Activated naive CD8-positive, alpha-beta T cell treated with anti-CD3 and anti-CD28 coated beads for 36 hours (primary cell): Measurements from ENCODE around the gene NAP1L5. TPM values are rescaled to one million over a fixed set of nuclear protein-coding genes. Genes with fewer than 3 reads are reported as not detected.

Experiments used
- DNase-seq: peaks from one replicate; pipeline ENCODE4 v3.0.0; 2021
- H3K27ac Mint-ChIP-seq: one replicate; pipeline ENCODE4 v1.8.0; 2022; ENCODE audit warnings: mild to moderate bottlenecking, moderate library complexity, mixed read lengths
- H3K27me3 Mint-ChIP-seq: one replicate; pipeline ENCODE4 v1.8.0; 2022; ENCODE audit warnings: mild to moderate bottlenecking, mixed read lengths
- H3K36me3 Mint-ChIP-seq: one replicate; pipeline ENCODE4 v1.8.0; 2021; ENCODE audit warnings: mild to moderate bottlenecking, mixed read lengths
- H3K4me1 Mint-ChIP-seq: one replicate; pipeline ENCODE4 v1.8.0; 2021; ENCODE audit warnings: mixed read lengths
- H3K4me3 Mint-ChIP-seq: one replicate; pipeline ENCODE4 v1.8.0; 2022; ENCODE audit warnings: mild to moderate bottlenecking, moderate library complexity, mixed read lengths
- H3K9me3 Mint-ChIP-seq: one replicate; pipeline ENCODE4 v1.8.0; 2022; ENCODE audit warnings: mixed read lengths
- total RNA-seq, 2 experiments: library from RNA; stranded (reverse); gene quantifications; one replicate each; pipeline ENCODE4 v1.2.3, GENCODE V29; 2021

NAP1L5 gene
- total RNA-seq, 2 experiments from 2014 or later = 8.2 to 8.4 TPM

DNA sequence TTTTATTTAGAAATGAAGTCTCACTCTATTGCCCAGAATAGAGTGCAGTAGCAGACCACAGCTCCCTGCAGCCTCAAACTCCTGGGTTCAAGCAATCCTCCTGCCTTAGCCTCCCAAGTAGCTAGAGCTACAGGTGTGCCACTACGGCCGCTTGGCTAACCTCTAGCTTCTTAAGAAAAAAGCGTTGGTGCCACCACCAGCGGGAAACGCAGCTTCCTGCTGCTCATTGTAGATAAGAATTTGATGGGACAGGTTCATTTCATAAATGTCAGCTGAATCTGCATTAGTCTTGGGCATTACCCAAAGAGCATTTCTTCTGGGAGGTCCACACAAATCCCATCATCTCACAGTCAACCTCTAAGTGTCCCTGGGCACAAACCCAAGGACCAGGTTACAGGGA, 33.2 kb upstream of the NAP1L5 start:
- no peaks in the 10 kb centered on the region for H3K27me3 Mint-ChIP-seq
- no peaks in the 10 kb centered on the region for H3K36me3 Mint-ChIP-seq
- H3K27ac Mint-ChIP-seq = no peak overlapping the region
- no peaks in the 10 kb centered on the region for H3K9me3 Mint-ChIP-seq
- DNase-seq = no peak
- no peaks in the 10 kb centered on the region for H3K4me1 Mint-ChIP-seq
- H3K4me3 Mint-ChIP-seq = no peak overlapping the region

DNA sequence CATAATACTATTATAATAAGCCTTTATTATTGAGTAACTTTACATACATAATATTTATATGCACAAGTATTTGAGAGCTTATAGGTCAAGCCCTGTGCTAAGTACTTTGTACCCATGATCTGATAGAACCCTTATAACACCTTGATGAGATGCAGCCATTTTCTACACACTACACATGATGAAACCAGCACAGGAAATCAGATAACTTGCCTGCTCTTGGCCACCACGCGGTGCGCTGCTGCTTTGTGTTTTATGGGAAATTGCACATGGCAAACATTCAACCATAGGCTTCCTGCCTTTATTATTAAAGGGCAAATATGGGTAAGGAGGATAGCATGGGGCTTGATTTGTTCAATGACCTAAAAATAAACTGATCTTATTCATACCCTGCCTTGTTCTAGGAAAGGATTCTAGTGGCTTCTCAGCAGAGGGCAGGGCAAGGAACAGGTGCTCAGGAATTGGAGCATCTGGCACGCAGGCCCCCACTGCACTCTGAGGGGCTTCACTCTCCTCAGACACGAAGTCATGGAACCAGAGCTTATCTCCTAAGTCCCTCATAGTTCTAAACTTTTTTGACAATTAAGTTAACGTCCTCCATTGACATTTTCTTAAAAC, 31.6 kb upstream of the NAP1L5 start:
- no peaks in the 10 kb centered on the region for H3K4me1 Mint-ChIP-seq
- no peaks in the 10 kb centered on the region for H3K9me3 Mint-ChIP-seq
- H3K4me3 Mint-ChIP-seq = no peak overlapping the region
- H3K36me3 Mint-ChIP-seq = no peaks in the 10 kb centered on the region
- DNase-seq = no peak
- H3K27me3 Mint-ChIP-seq = no peaks in the 10 kb centered on the region
- H3K27ac Mint-ChIP-seq = no peak overlapping the region

DNA sequence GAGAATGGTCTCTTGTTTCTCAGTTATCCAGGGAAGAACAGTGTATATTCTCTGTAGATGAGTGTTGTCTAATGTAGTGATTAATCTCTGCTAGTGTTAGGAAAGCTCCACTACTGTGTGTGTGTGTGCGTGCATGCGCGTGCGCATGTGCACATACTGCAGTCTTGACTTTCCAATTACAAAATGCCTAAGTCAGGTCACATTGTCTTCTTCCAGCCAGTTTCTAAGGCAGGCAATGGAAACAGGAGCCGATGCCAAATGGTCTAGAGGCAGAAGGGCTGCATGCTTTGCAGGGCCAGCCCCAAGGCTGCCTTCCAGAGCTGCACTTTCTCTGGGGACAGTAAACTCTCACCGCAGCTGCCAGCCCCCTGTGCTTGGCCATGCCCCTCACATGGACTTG, 30.5 kb upstream of the NAP1L5 start:
- no peak for DNase-seq
- Mint-ChIP-seq H3K9me3 (no peaks in the 10 kb centered on the region), H3K27ac (no peak overlapping the region), H3K4me3 (no peak overlapping the region), H3K27me3 (no peaks in the 10 kb centered on the region), H3K4me1 (no peaks in the 10 kb centered on the region), H3K36me3 (no peaks in the 10 kb centered on the region)

DNA sequence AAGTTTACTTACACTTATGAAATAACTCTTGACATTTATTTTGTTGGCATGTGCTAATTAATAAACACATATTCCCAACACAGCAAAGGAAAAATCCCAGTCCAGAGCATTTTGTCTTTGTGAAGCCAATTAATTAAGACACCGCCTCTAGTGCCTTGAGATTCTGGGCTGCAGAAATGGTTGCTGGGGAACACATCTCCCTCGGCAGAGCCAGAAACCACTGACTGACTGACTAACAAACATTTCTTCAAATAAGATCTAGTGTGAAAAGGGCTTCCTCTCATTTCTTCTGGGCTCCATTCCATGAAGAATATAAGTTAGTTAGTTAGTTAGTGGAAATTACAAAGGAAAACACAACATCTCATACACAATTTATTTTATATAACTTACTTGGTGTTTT, 28.4 kb upstream of the NAP1L5 start:
- Mint-ChIP-seq H3K4me1 (no peaks in the 10 kb centered on the region), H3K27ac (no peak overlapping the region), H3K27me3 (no peaks in the 10 kb centered on the region), H3K4me3 (no peak overlapping the region), H3K36me3 (no peaks in the 10 kb centered on the region), H3K9me3 (no peaks in the 10 kb centered on the region)
- no peak for DNase-seq

DNA sequence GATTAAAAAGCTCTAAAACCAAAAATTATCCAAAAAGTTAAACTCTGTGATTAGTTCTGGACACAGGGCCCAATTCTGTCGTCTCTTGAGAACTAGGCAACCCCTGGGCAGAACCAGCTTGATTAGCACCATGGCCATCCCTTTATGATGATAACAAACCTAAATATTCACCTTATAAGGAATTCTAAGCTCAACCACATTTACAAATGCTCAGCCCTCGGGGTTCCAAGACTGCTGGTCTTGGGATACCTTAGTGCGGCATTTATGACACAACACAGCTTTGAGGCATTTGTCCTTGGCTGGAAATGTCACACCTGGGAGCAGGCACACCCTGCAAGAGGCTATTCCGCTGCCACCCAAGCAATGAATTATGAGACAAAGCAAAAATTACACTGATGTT, 27.5 kb upstream of the NAP1L5 start:
- H3K4me3 Mint-ChIP-seq = no peak overlapping the region
- no peak overlapping the region for H3K27ac Mint-ChIP-seq
- no peak for DNase-seq
- no peaks in the 10 kb centered on the region for H3K27me3 Mint-ChIP-seq
- no peaks in the 10 kb centered on the region for H3K4me1 Mint-ChIP-seq
- H3K36me3 Mint-ChIP-seq = no peaks in the 10 kb centered on the region
- H3K9me3 Mint-ChIP-seq = no peaks in the 10 kb centered on the region

- Mint-ChIP-seq H3K9me3 (no peaks in the 10 kb centered on the region), H3K27me3 (no peaks in the 10 kb centered on the region), H3K27ac (no peak overlapping the region), H3K4me1 (no peaks in the 10 kb centered on the region), H3K36me3 (peaks cover 2% of the 10 kb centered on the region), H3K4me3 (no peak overlapping the region)
- DNase-seq = no peak
Observed at GRCh38 chr4:88724406-88724805, 26.8 kb upstream of the NAP1L5 start.

- Mint-ChIP-seq H3K9me3 (peaks cover under 1% of the 10 kb centered on the region), H3K27me3 (no peaks in the 10 kb centered on the region), H3K27ac (no peak overlapping the region), H3K36me3 (peaks cover 9% of the 10 kb centered on the region), H3K4me1 (no peaks in the 10 kb centered on the region), H3K4me3 (no peak overlapping the region)
- no peak for DNase-seq
Observed at GRCh38 chr4:88722828-88723227, 25.2 kb upstream of the NAP1L5 start.

DNA sequence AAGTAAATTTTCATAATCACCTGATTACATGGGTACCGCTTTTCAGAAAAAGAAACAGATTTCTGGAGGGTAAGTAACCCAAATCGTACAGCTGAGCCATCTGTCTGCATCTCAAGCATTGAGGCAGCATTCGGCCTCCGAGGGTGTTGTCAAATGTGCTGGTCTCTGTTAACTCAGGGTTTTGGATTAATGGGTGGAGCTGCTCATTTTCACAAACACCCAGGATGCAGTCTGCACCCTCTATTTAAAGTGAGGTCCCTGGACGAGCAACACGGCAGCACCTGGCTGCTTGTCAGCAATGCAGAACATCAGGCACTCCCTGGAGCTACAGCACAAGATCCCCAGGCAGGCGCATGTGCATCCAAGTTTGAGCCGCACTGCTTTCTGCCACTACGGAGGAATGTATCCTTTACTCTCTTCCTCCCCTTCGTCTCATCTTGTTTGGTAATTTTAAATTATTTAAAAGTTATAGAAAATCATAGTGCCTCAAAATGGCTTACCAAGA, 24.7 kb upstream of the NAP1L5 start:
- Mint-ChIP-seq H3K36me3 (peaks cover 14% of the 10 kb centered on the region), H3K27me3 (no peaks in the 10 kb centered on the region), H3K4me3 (no peak overlapping the region), H3K27ac (no peak overlapping the region), H3K9me3 (peaks cover 5% of the 10 kb centered on the region), H3K4me1 (no peaks in the 10 kb centered on the region)
- no peak for DNase-seq

- Mint-ChIP-seq H3K9me3 (peaks cover 16% of the 10 kb centered on the region), H3K27ac (no peak overlapping the region), H3K4me3 (no peak overlapping the region), H3K4me1 (no peaks in the 10 kb centered on the region), H3K36me3 (peaks cover 28% of the 10 kb centered on the region), H3K27me3 (no peaks in the 10 kb centered on the region)
- no peak for DNase-seq
Observed at GRCh38 chr4:88720451-88721428, 23.1 kb upstream of the NAP1L5 start.

GRCh38 chr4:88719381-88719780, 21.8 kb upstream of the NAP1L5 start:
- DNase-seq = no peak
- H3K36me3 Mint-ChIP-seq = peaks cover 41% of the 10 kb centered on the region
- no peaks in the 10 kb centered on the region for H3K4me1 Mint-ChIP-seq
- H3K27me3 Mint-ChIP-seq = no peaks in the 10 kb centered on the region
- H3K27ac Mint-ChIP-seq = no peak overlapping the region
- peaks cover 26% of the 10 kb centered on the region for H3K9me3 Mint-ChIP-seq
- H3K4me3 Mint-ChIP-seq = no peak overlapping the region

- no peak for DNase-seq
- peaks cover 50% of the 10 kb centered on the region for H3K36me3 Mint-ChIP-seq
- peaks cover 26% of the 10 kb centered on the region for H3K9me3 Mint-ChIP-seq
- no peak overlapping the region for H3K27ac Mint-ChIP-seq
- H3K27me3 Mint-ChIP-seq = no peaks in the 10 kb centered on the region
- H3K4me3 Mint-ChIP-seq = no peak overlapping the region
- peaks cover 2% of the 10 kb centered on the region for H3K4me1 Mint-ChIP-seq
Observed at GRCh38 chr4:88718098-88718497, 20.5 kb upstream of the NAP1L5 start.

- Mint-ChIP-seq H3K4me1 (peaks cover 2% of the 10 kb centered on the region), H3K9me3 (peaks cover 30% of the 10 kb centered on the region), H3K27ac (no peak overlapping the region), H3K36me3 (peaks cover 82% of the 10 kb centered on the region), H3K27me3 (no peaks in the 10 kb centered on the region), H3K4me3 (no peak overlapping the region)
- DNase-seq = no peak
Observed at GRCh38 chr4:88713782-88714181, 16.2 kb upstream of the NAP1L5 start.

GRCh38 chr4:88709989-88710388, 12.4 kb upstream of the NAP1L5 start:
- Mint-ChIP-seq H3K4me1 (peaks cover 2% of the 10 kb centered on the region), H3K9me3 (peaks cover 8% of the 10 kb centered on the region), H3K36me3 (peaks cover 57% of the 10 kb centered on the region)

GRCh38 chr4:88706574-88706973, 8.9 kb upstream of the NAP1L5 start:
- H3K36me3 Mint-ChIP-seq = peaks cover 37% of the 10 kb centered on the region
- no peaks in the 10 kb centered on the region for H3K27me3 Mint-ChIP-seq
- DNase-seq = no peak
- H3K4me3 Mint-ChIP-seq = no peak overlapping the region
- H3K9me3 Mint-ChIP-seq = no peaks in the 10 kb centered on the region
- H3K4me1 Mint-ChIP-seq = no peaks in the 10 kb centered on the region
- no peak overlapping the region for H3K27ac Mint-ChIP-seq

More at GRCh38 chr4:88709989-88710388, 12.4 kb upstream of the NAP1L5 start:
- no peaks in the 10 kb centered on the region for H3K27me3 Mint-ChIP-seq
- no peak overlapping the region for H3K27ac Mint-ChIP-seq
- no peak for DNase-seq
- no peak overlapping the region for H3K4me3 Mint-ChIP-seq

DNA sequence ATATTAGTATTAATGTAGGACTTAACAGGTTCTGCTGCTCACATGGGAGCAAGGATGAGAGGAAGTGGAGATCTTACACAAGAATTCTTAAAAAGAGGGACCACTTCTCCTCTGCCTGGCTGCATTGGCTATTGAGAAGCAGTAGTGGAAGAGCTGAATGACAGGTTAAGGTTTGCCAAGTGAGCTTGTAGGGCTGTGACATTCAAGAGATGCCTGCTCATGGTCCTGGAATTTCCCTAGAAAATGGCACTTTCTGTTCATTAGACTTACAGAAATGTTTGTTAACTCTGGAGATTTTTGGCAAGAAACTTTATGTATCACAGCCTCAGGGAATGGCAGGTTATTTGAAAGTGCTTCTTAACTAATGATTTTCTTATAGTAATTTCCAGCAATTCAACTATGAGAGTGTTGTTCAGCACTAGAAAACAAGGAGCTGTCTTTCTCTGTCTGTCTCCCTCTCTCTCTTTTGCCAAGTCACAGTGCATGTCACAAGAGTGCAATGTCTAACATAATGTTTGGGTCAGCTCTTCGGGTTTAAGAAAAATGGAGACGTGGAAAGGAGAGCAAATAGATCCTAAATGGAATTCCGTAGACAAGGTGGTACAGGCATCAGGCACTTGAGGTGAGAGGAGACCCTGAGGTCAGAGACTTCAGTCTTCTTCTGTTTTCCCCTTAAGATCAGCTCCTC, 8.3 kb upstream of the NAP1L5 start:
- Mint-ChIP-seq H3K27ac (no peak overlapping the region), H3K4me1 (no peaks in the 10 kb centered on the region), H3K27me3 (no peaks in the 10 kb centered on the region), H3K36me3 (peaks cover 34% of the 10 kb centered on the region), H3K9me3 (no peaks in the 10 kb centered on the region), H3K4me3 (no peak overlapping the region)
- no peak for DNase-seq
